Psoas muscle (tissue), 8 donors: Measurements from ENCODE around the gene ISCU. TPM values are rescaled to one million over a fixed set of nuclear protein-coding genes. Genes with fewer than 3 reads are reported as not detected.

Experiments
- ATAC-seq, 4 donors: fragments of 200-7000 bp; cut with Tn5 transposase; one replicate each; pipeline ENCODE4 v1.9.1; 2020; ENCODE audit warnings: moderate library complexity in 3 of 4, mild to moderate bottlenecking in 2 of 4
- DNase-seq, 2 donors: peaks; one replicate each; pipeline ENCODE4 v3.0.0-alpha.2; 2020
- H3K27ac ChIP-seq: fragments of 200-600 bp; one replicate; pipeline ENCODE4 v1.8.0; 2022
- H3K27me3 ChIP-seq, 3 donors: fragments of 200-600 bp in 1 of 3; one replicate each; pipeline versions ENCODE4 v1.6.1 to v1.8.0; 2013 to 2022; ENCODE audit warnings: low read length in 2 of 3, mild to moderate bottlenecking in 2 of 3, moderate library complexity in 1 of 3; ENCODE audit not compliant: insufficient read depth in 3 of 3
- H3K36me3 ChIP-seq, 2 donors: fragments of 200-600 bp in 1 of 2; one replicate each; pipeline versions ENCODE4 v1.6.1 to v1.8.0; 2013 to 2022; ENCODE audit warnings: low read depth in 1 of 2, mild to moderate bottlenecking in 1 of 2, moderate library complexity in 1 of 2; ENCODE audit not compliant: insufficient read depth in 1 of 2
- H3K4me1 ChIP-seq: fragments of 200-600 bp; one replicate; pipeline ENCODE4 v1.8.0; 2022
- H3K4me3 ChIP-seq: fragments of 200-600 bp; one replicate; pipeline ENCODE4 v1.8.0; 2022; ENCODE audit warnings: mild to moderate bottlenecking
- H3K9me3 ChIP-seq: fragments of 200-600 bp; one replicate; pipeline ENCODE4 v1.8.0; 2022
- CTCF ChIP-seq: fragments of 200-600 bp; IDR thresholded peaks from one replicate; pipeline ENCODE4 v1.8.0; 2022; ENCODE audit warnings: antibody characterized with exemption
- WGBS, 3 donors: extraction: QIAGEN DNeasy Blood & Tissue Kit; methylation state at CpG; one replicate each; pipeline versions ENCODE4 v1.1.6 to v1.1.7; 2013; 5-methylcytosine and 5-hydroxymethylcytosine counted together
- intact Hi-C, 2 donors: fragments of 100-400 bp; cut with DNase I; formaldehyde crosslinking; loops; one replicate each; pipeline versions ENCODE4 v1.11.0 to v1.14.2; 2022
- polyA plus RNA-seq, 3 donors: library from polyadenylated mRNA; stranded (reverse); fragments of 200-250 nt; gene quantifications; one replicate each; pipeline ENCODE4 v1.2.3, GENCODE V29; 2013
- total RNA-seq, 4 donors: library from RNA; stranded (reverse); fragmentation: NEBNext Ultra II Directional in 2 of 4; extraction: Animal tissue kit (Norgen Biotek cat#: 25700) in 2 of 4; gene quantifications; one replicate each; pipeline versions ENCODE4 v1.2.1 to v1.2.4, GENCODE V29; 2021 to 2023
- donor health status: healthy with polysubstance abuse.
- donor health status: DM: no; HTN: no; CAD: no; lungs with moderate emphysema.
- donor health status: Bipolar disorder and iron deficiency.
- donor health status: healthy.
- donor health status: DM: yes; HTN: yes; CAD: no.
- donor health status: DM: no; HTN: no; CAD: no.
- donor health status: DM: no; HTN: no; CAD: no.
- donor health status: DM: yes; HTN: yes; CAD: no.

Gene ISCU
- total and polyA plus RNA-seq, 7 donors: 148 to 352 (median 220) TPM

- Histone ChIP-seq H3K36me3 (no peaks in the 10 kb centered on the region), H3K27me3 (peaks cover 0 to 3% (median 0%) of the 10 kb centered on the region in 3 donors), H3K27ac (no peak overlapping the region), H3K9me3 (no peaks in the 10 kb centered on the region), H3K4me3 (no peak overlapping the region), H3K4me1 (no peaks in the 10 kb centered on the region)
- intact Hi-C loops: no loop called here
- ATAC-seq (no peak), DNase-seq (no peak)
- WGBS, 3 donors: 87 to 92% (median 91%) methylated on average over 8 of the region's 8 CpGs
- TF ChIP-seq CTCF: no peak
These were observed 48.0 kb downstream of the ISCU start for GRCh38 chr12:108610336-108610815.

GRCh38 chr12:108610856-108611605, 48.6 kb downstream of the ISCU start:
- Histone ChIP-seq H3K27me3 (peaks cover 0 to 3% (median 0%) of the 10 kb centered on the region in 3 donors), H3K27ac (no peak overlapping the region), H3K9me3 (peaks cover 5% of the 10 kb centered on the region), H3K4me3 (no peak overlapping the region), H3K4me1 (no peaks in the 10 kb centered on the region), H3K36me3 (no peaks in the 10 kb centered on the region)
- WGBS, 3 donors: 70 to 82% (median 75%) methylated on average over 15 of the region's 15 CpGs
- intact Hi-C loops: no loop called here
- DNase-seq (no peak), ATAC-seq (no peak)
- no peak for TF ChIP-seq CTCF

- peaks cover 5% of the 10 kb centered on the region for H3K9me3 ChIP-seq
- no peaks in the 10 kb centered on the region for H3K4me1 ChIP-seq
- ATAC-seq: no peak
These were observed 49.6 kb downstream of the ISCU start for GRCh38 chr12:108611884-108612415.

GRCh38 chr12:108612788-108613282, 50.4 kb downstream of the ISCU start:
- no peak overlapping the region for H3K4me3 ChIP-seq
- intact Hi-C loops: no loop called here
- no peaks in the 10 kb centered on the region for H3K4me1 ChIP-seq
- H3K27ac ChIP-seq: no peak overlapping the region
- 75 to 81% (median 75%) methylated on average over 8 of the region's 8 CpGs for WGBS, 3 donors
- no peak for TF ChIP-seq CTCF
- H3K36me3 ChIP-seq: no peaks in the 10 kb centered on the region
- no peak for DNase-seq
- H3K9me3 ChIP-seq: peaks cover 5% of the 10 kb centered on the region
- ATAC-seq: no peak
- peaks cover 0 to 3% (median 0%) of the 10 kb centered on the region in 3 donors for H3K27me3 ChIP-seq

More at GRCh38 chr12:108611884-108612415, 49.6 kb downstream of the ISCU start:
- no peak for DNase-seq
- intact Hi-C loops: no loop called here
- H3K27ac ChIP-seq: no peak overlapping the region
- H3K27me3 ChIP-seq: peaks cover 0 to 3% (median 0%) of the 10 kb centered on the region in 3 donors
- TF ChIP-seq CTCF: no peak
- no peaks in the 10 kb centered on the region for H3K36me3 ChIP-seq
- no peak overlapping the region for H3K4me3 ChIP-seq
- 64 to 82% (median 69%) methylated on average over 5 of the region's 5 CpGs for WGBS, 3 donors
